Endodermal cell (in vitro differentiated cells): ENCODE measurements around the gene MPP3. TPM values are rescaled to one million over a fixed set of nuclear protein-coding genes. Genes with fewer than 3 reads are reported as not detected.

Experiments
- DNase-seq: peaks from one replicate; pipeline ENCODE4 v3.0.0-alpha.2; 2017
- H3K27ac ChIP-seq: 2 replicates; pipeline ENCODE4 v1.5.1; 2013; ENCODE audit warnings: mild to moderate bottlenecking, low read depth, low read length, moderate library complexity
- H3K27me3 ChIP-seq: 2 replicates; pipeline ENCODE4 v1.6.1; 2013; ENCODE audit warnings: mild to moderate bottlenecking, low read length, moderate library complexity; ENCODE audit not compliant: insufficient read depth, control insufficient read depth, poor library complexity, severe bottlenecking
- H3K36me3 ChIP-seq: 2 replicates; pipeline ENCODE4 v1.7.0; 2013; ENCODE audit warnings: mild to moderate bottlenecking, low read length, moderate library complexity; ENCODE audit not compliant: control insufficient read depth, insufficient read depth
- H3K4me1 ChIP-seq: one replicate; pipeline ENCODE4 v1.7.0; 2013; ENCODE audit warnings: low read length; ENCODE audit not compliant: control insufficient read depth, insufficient read depth
- H3K4me3 ChIP-seq: 2 replicates; pipeline ENCODE4 v1.5.1; 2013; ENCODE audit warnings: mild to moderate bottlenecking, low read length, moderate library complexity
- H3K9ac ChIP-seq: 2 replicates; pipeline ENCODE4 v1.6.1; 2013; ENCODE audit warnings: mild to moderate bottlenecking, low read length, moderate library complexity; ENCODE audit not compliant: poor library complexity, severe bottlenecking; ENCODE audit errors: extremely low read depth
- H3K9me3 ChIP-seq: 2 replicates; pipeline ENCODE4 v1.6.1; 2013; ENCODE audit warnings: mild to moderate bottlenecking, low read length, moderate library complexity; ENCODE audit not compliant: control insufficient read depth
- H3K27ac Mint-ChIP-seq: 2 replicates; pipeline ENCODE4 v1.8.0; 2020; ENCODE audit warnings: mixed read lengths
- H3K27me3 Mint-ChIP-seq: 2 replicates; pipeline ENCODE4 v1.8.0; 2021; ENCODE audit warnings: mild to moderate bottlenecking, mixed read lengths; ENCODE audit not compliant: insufficient read depth
- H3K36me3 Mint-ChIP-seq: 2 replicates; pipeline ENCODE4 v1.8.0; 2020; ENCODE audit warnings: low read depth, mixed read lengths
- H3K4me1 Mint-ChIP-seq: 2 replicates; pipeline ENCODE4 v1.8.0; 2020; ENCODE audit warnings: mixed read lengths
- H3K4me3 Mint-ChIP-seq: 2 replicates; pipeline ENCODE4 v1.8.0; 2020; ENCODE audit warnings: mild to moderate bottlenecking, moderate library complexity, mixed read lengths
- H3K9me3 Mint-ChIP-seq: 2 replicates; pipeline ENCODE4 v1.8.0; 2020; ENCODE audit warnings: mild to moderate bottlenecking, mixed read lengths
- WGBS, 2 experiments: methylation state at CpG; one replicate each; pipeline versions ENCODE4 v1.1.5 to v1.1.7; 2013; ENCODE audit warnings: missing lambda C conversion rate in 2 of 2, mixed read lengths in 1 of 2; ENCODE audit not compliant: insufficient coverage in 1 of 2, insufficient read length in 1 of 2; 5-methylcytosine and 5-hydroxymethylcytosine counted together
- total RNA-seq, 2 donors: library from RNA; stranded (reverse); fragmentation: NEBNext Ultra II Directional in 1 of 2; extraction: Animal tissue kit (Norgen Biotek cat#: 25700) in 1 of 2; gene quantifications; 2 replicates in 1 of 2; 3 replicates in 1 of 2; pipeline ENCODE4 v1.2.1, GENCODE V29; 2021
- TF ChIP-seq, protein P1 (sequence below): fragments of 200-600 bp; sonication (generic); conservative IDR thresholded peaks from 2 replicates; pipeline ENCODE4 v1.5.0; 2021; ENCODE audit warnings: antibody characterized with exemption, mild to moderate bottlenecking

The MPP3 gene
- total RNA-seq, 2 donors from 2014 or later: 5.8 to 6.8 TPM

DNA sequence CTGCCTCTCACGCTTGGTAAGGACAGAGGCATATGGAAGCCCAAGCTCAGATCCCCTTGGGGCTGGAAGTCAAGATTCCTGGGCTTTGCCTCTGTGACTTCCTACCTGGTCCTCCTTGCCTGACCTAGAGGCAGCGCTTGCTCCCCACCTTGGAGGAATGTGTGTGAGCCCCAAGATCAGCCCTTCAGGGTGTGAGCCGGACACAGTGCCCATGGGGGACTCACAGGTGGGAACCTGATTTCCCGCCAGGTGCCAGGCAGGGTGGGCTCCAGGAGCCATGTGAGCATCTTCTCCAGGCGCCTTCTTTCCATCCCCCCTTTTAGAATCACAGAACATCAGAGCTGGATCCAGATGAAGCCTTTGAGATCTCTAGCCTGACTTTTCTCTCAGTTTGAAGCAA is 24.2 kb upstream of the MPP3 start:
- WGBS, 2 experiments: 95 to 100% methylated on average over 4 to 5 of the region's 5 CpGs
- H3K9me3 ChIP-seq: no peaks in the 10 kb centered on the region
- H3K9ac ChIP-seq: no peak overlapping the region
- Mint-ChIP-seq H3K27ac (no peak overlapping the region), H3K36me3 (no peaks in the 10 kb centered on the region), H3K4me1 (peaks cover 4% of the 10 kb centered on the region), H3K9me3 (peaks cover 5% of the 10 kb centered on the region), H3K4me3 (no peak overlapping the region), H3K27me3 (peaks cover 4% of the 10 kb centered on the region)
- TF ChIP-seq, protein P1, sequence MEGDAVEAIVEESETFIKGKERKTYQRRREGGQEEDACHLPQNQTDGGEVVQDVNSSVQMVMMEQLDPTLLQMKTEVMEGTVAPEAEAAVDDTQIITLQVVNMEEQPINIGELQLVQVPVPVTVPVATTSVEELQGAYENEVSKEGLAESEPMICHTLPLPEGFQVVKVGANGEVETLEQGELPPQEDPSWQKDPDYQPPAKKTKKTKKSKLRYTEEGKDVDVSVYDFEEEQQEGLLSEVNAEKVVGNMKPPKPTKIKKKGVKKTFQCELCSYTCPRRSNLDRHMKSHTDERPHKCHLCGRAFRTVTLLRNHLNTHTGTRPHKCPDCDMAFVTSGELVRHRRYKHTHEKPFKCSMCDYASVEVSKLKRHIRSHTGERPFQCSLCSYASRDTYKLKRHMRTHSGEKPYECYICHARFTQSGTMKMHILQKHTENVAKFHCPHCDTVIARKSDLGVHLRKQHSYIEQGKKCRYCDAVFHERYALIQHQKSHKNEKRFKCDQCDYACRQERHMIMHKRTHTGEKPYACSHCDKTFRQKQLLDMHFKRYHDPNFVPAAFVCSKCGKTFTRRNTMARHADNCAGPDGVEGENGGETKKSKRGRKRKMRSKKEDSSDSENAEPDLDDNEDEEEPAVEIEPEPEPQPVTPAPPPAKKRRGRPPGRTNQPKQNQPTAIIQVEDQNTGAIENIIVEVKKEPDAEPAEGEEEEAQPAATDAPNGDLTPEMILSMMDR: no peak
- no peak overlapping the region for H3K4me3 ChIP-seq
- no peak for DNase-seq
- no peaks in the 10 kb centered on the region for H3K36me3 ChIP-seq
- no peaks in the 10 kb centered on the region for H3K4me1 ChIP-seq
- no peak overlapping the region for H3K27ac ChIP-seq
- H3K27me3 ChIP-seq: no peaks in the 10 kb centered on the region

DNA sequence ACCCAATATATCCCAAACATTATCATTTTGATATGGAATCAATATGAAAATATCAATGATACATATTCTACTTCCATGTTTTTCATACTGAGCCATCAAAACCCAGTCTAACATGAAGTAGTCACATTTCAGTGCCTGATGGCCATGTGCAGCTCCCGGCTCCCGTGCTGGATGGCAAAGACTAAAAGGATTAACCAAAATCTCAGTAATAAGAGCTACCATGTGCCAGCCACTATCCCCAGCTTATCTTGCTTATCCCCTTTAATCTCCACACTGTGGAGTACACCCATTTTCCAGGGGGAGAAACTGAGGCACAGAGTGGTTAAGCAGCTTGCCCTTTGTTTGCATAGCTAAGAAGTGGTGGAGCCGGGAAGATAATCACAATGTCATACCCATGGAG is 23.2 kb upstream of the MPP3 start:
- WGBS, 2 experiments: 93 to 94% methylated on average over 3 of the region's 3 CpGs
- Histone ChIP-seq H3K9ac (no peak overlapping the region), H3K9me3 (no peaks in the 10 kb centered on the region), H3K27me3 (no peaks in the 10 kb centered on the region), H3K27ac (no peak overlapping the region), H3K4me1 (no peaks in the 10 kb centered on the region), H3K36me3 (no peaks in the 10 kb centered on the region), H3K4me3 (no peak overlapping the region)
- peaks cover 5% of the 10 kb centered on the region for H3K9me3 Mint-ChIP-seq
- DNase-seq: no peak
- no peaks in the 10 kb centered on the region for H3K36me3 Mint-ChIP-seq
- no peak overlapping the region for H3K4me3 Mint-ChIP-seq
- H3K4me1 Mint-ChIP-seq: peaks cover 4% of the 10 kb centered on the region
- H3K27me3 Mint-ChIP-seq: peaks cover 7% of the 10 kb centered on the region
- H3K27ac Mint-ChIP-seq: no peak overlapping the region
- TF ChIP-seq, protein P1: no peak

DNA sequence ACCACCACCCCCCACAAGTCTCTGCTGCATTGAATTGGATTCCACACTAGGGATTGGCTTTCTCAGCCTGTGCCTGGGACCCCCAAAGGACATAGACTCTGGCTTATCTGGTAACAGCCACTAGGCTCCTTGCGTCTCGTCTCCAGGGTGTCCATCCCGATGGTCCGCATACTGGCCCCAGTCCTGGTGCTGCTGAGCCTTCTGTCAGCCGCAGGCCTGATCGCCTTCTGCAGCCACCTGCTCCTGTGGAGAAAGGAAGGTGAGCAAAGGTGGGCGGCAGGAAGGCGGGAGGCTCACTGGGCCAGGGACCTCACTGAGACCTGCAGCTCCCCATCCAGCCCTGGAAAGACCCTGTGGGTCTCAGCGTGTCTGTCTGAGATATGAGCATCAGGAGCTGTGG is 22.1 kb upstream of the MPP3 start:
- H3K27me3 Mint-ChIP-seq: peaks cover 7% of the 10 kb centered on the region
- Histone ChIP-seq H3K27me3 (no peaks in the 10 kb centered on the region), H3K36me3 (no peaks in the 10 kb centered on the region), H3K9ac (no peak overlapping the region), H3K9me3 (no peaks in the 10 kb centered on the region), H3K4me3 (no peak overlapping the region), H3K4me1 (no peaks in the 10 kb centered on the region), H3K27ac (no peak overlapping the region)
- no peaks in the 10 kb centered on the region for H3K36me3 Mint-ChIP-seq
- TF ChIP-seq, protein P1: no peak
- H3K4me1 Mint-ChIP-seq: peaks cover 4% of the 10 kb centered on the region
- H3K4me3 Mint-ChIP-seq: no peak overlapping the region
- no peak overlapping the region for H3K27ac Mint-ChIP-seq
- no peak for DNase-seq
- peaks cover 5% of the 10 kb centered on the region for H3K9me3 Mint-ChIP-seq
- WGBS, 2 experiments: 92 to 100% methylated on average over 3 to 9 of the region's 9 CpGs
